ENCODE results near the gene MGMT. TPM values are rescaled to one million over a fixed set of nuclear protein-coding genes. Genes with fewer than 3 reads are reported as not detected.

MGMT gene
- total and polyA plus RNA-seq, 4 donors = 9.9 to 39.6 (median 23.2) TPM

DNA sequence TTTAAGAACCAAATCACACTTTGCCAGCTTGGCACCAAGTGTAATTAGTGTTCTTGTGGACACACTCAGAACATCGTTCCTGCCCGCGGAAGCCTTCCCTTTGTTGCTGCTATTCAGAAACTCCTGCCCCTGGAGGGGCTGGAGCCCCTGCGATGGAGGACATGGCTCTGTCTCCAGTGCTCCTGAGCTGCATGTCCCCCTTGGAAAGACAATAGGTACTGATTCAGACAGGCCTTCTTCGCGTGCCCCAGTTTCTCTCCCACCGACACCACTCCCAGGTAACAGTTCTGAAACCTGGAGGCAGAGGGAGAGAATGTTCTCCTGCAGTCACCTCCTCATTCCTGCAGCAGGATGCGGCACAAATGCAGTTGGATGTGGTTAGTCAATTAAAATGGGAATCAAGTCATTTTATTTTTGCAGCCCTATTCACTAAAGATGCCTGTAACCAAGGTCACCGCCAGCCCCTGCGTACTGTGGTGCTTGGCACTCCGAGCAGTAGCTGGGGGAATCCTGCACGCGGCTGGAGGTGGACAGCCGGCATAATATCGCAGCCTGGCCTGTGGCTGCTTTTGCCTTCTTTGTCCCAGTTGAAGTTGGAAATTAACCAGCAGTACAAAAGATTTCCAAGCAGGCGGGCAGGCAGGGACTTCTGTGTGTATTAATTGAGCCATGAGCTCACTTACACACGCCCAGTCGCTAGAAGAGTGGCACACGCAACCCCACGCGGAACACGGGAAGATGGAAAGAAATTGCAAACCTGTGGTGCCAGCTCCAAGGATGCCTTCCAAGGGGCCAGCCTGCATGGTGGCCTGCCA lies 291.4 kb downstream of the MGMT start:
- H3K4me1 ChIP-seq (ENCODE audit: control insufficient read depth in 5 of 5, insufficient read depth in 5 of 5, low read length in 5 of 5) = no peaks in the 10 kb centered on the region
- H3K27ac ChIP-seq (ENCODE audit: low read depth in 1 of 2, low read length in 1 of 2) = no peak overlapping the region
- WGBS, 2 donors = 96 to 97% methylated on average over 22 of the region's 22 CpGs
- ATAC-seq (ENCODE audit: insufficient read depth, low FRiP score) (no peak), DNase-seq (no peak)
- H3K9ac ChIP-seq (ENCODE audit: insufficient read depth in 1 of 2, low read length in 2 of 2) = no peak overlapping the region
- TF ChIP-seq, protein P1, sequence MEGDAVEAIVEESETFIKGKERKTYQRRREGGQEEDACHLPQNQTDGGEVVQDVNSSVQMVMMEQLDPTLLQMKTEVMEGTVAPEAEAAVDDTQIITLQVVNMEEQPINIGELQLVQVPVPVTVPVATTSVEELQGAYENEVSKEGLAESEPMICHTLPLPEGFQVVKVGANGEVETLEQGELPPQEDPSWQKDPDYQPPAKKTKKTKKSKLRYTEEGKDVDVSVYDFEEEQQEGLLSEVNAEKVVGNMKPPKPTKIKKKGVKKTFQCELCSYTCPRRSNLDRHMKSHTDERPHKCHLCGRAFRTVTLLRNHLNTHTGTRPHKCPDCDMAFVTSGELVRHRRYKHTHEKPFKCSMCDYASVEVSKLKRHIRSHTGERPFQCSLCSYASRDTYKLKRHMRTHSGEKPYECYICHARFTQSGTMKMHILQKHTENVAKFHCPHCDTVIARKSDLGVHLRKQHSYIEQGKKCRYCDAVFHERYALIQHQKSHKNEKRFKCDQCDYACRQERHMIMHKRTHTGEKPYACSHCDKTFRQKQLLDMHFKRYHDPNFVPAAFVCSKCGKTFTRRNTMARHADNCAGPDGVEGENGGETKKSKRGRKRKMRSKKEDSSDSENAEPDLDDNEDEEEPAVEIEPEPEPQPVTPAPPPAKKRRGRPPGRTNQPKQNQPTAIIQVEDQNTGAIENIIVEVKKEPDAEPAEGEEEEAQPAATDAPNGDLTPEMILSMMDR (IDR thresholded peaks at IDR 0.05; ENCODE audit: control extremely low read depth, extremely low read depth) = no peak
- peaks cover 0 to 13% (median 2%) of the 10 kb centered on the region in 4 donors for H3K36me3 ChIP-seq (ENCODE audit: control insufficient read depth in 4 of 4, insufficient read depth in 4 of 4, low read length in 4 of 4)
- H3K9me3 ChIP-seq (ENCODE audit: control insufficient read depth in 4 of 4, insufficient read depth in 3 of 4, low read length in 3 of 4) = peaks cover 0 to 7% (median 0%) of the 10 kb centered on the region in 4 donors
- H3K4me3 ChIP-seq = no peak overlapping the region
- H3K27me3 ChIP-seq (ENCODE audit: control insufficient read depth in 3 of 3, insufficient read depth in 3 of 3, low read length in 2 of 3) = no peaks in the 10 kb centered on the region

DNA sequence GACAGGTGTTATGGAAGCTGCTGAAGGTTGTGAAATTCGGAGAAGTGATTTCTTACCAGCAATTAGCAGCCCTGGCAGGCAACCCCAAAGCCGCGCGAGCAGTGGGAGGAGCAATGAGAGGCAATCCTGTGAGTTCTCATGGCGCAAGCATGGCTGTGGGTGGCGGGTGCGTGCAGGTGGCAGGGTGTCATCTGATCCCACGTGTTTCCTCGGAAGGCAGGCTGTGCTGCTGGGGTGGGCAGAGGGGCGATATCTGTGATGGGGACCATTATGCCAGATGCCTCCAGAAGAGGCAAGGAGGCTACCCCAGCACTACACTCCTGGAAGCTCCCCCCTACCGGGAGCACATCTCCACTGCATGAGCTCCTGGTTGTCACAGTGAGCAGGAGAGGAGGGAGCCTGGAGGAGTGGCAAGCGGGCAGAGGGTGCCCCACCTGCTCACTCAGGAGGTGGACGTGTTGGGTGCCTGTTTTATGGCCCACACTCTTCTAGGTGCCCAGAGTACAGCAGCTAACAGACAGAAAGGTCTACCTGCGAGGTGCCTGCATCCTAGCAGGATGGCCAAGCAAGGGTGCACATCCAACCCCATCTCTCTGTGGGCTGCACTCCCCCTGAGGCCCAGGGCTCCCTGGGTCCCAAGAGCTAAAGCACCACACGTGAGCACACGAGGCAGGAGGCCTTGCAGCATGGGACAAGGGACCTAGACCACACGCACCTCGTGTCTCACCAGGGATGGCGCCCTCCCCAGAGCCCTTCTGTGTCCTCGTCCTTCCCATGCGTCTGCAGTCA lies 292.4 kb downstream of the MGMT start:
- DNase-seq (no peak), ATAC-seq (ENCODE audit: insufficient read depth, low FRiP score) (no peak)
- no peaks in the 10 kb centered on the region for H3K27me3 ChIP-seq (ENCODE audit: control insufficient read depth in 3 of 3, insufficient read depth in 3 of 3, low read length in 2 of 3)
- no peaks in the 10 kb centered on the region for H3K4me1 ChIP-seq (ENCODE audit: control insufficient read depth in 5 of 5, insufficient read depth in 5 of 5, low read length in 5 of 5)
- H3K9me3 ChIP-seq (ENCODE audit: control insufficient read depth in 4 of 4, insufficient read depth in 3 of 4, low read length in 3 of 4) = peaks cover 0 to 2% (median 0%) of the 10 kb centered on the region in 4 donors
- 96% methylated on average over 21 of the region's 21 CpGs for WGBS, 2 donors
- peaks cover 0 to 13% (median 2%) of the 10 kb centered on the region in 4 donors for H3K36me3 ChIP-seq (ENCODE audit: control insufficient read depth in 4 of 4, insufficient read depth in 4 of 4, low read length in 4 of 4)
- no peak overlapping the region for H3K9ac ChIP-seq (ENCODE audit: insufficient read depth in 1 of 2, low read length in 2 of 2)
- H3K27ac ChIP-seq (ENCODE audit: low read depth in 1 of 2, low read length in 1 of 2) = no peak overlapping the region
- no peak overlapping the region for H3K4me3 ChIP-seq
- TF ChIP-seq, protein P1 (IDR thresholded peaks at IDR 0.05; ENCODE audit: control extremely low read depth, extremely low read depth) = no peak

DNA sequence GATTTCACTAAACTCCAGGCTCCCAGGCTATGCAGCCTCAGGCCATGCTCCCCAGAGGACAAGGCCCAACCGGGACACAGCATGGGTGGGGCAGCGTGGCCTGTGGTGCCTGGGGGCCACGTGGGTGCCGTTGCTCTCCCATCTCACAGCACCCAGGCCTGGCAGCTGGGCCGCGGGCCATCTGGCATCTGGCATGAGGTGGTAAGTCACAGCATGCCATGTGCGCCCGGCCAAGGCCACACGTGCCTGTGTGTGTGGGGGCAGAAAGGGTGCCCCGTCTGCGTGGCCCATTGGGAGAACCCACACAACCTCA lies 292.9 kb downstream of the MGMT start:
- ATAC-seq (ENCODE audit: insufficient read depth, low FRiP score) = no peak
- Histone ChIP-seq H3K36me3 (ENCODE audit: control insufficient read depth in 4 of 4, insufficient read depth in 4 of 4, low read length in 4 of 4) (peaks cover 0 to 13% (median 2%) of the 10 kb centered on the region in 4 donors), H3K4me3 (no peak overlapping the region), H3K4me1 (ENCODE audit: control insufficient read depth in 5 of 5, insufficient read depth in 5 of 5, low read length in 5 of 5) (no peaks in the 10 kb centered on the region), H3K9me3 (ENCODE audit: control insufficient read depth in 4 of 4, insufficient read depth in 3 of 4, low read length in 3 of 4) (no peaks in the 10 kb centered on the region), H3K27me3 (ENCODE audit: control insufficient read depth in 3 of 3, insufficient read depth in 3 of 3, low read length in 2 of 3) (no peaks in the 10 kb centered on the region), H3K27ac (ENCODE audit: low read depth in 1 of 2, low read length in 1 of 2) (no peak overlapping the region), H3K9ac (ENCODE audit: insufficient read depth in 1 of 2, low read length in 2 of 2) (no peak overlapping the region)
- WGBS, 2 donors = 95 to 96% methylated on average over 11 of the region's 11 CpGs
- TF ChIP-seq, protein P1 (IDR thresholded peaks at IDR 0.05; ENCODE audit: control extremely low read depth, extremely low read depth) = no peak
- no peak for DNase-seq
